Upper lobe of left lung (tissue), 4 donors: ENCODE results near the gene ALDH3B1.
"Not testable (repeated sequence)": the region's sequence is repeated elsewhere in the genome, so short reads cannot be mapped to it uniquely, and the experiment has no call there.

ENCODE experiments used
- CTCF ChIP-seq, 6 experiments: fragments of 450-650 bp in 4 of 6; fragments of 200-600 bp in 2 of 6; sonication (generic) in 2 of 6; IDR thresholded peaks; one replicate each; pipeline ENCODE4 v1.5.1; 2016 to 2019; ENCODE audit warnings: antibody characterized with exemption in 6 of 6
- POLR2A ChIP-seq, 4 donors: fragments of 450-650 bp; IDR thresholded peaks; one replicate each; pipeline ENCODE4 v1.5.1; 2016 to 2017; ENCODE audit warnings: antibody characterized with exemption in 4 of 4, mild to moderate bottlenecking in 2 of 4
- POLR2AphosphoS5 ChIP-seq, 2 donors: sonication (generic); formaldehyde crosslinking; IDR thresholded peaks; one replicate each; pipeline ENCODE4 v1.5.1; 2017; ENCODE audit warnings: antibody characterized with exemption in 2 of 2

- not testable (repeated sequence) for TF ChIP-seq POLR2A, POLR2AphosphoS5, CTCF (IDR thresholded peaks at IDR 0.05)
These were observed 18.6 kb upstream of the ALDH3B1 start for GRCh38 chr11:67991347-67992121.
